Suprapubic skin (tissue), 3 donors: ENCODE measurements around the gene NR3C2.

Source experiments
- POLR2A ChIP-seq, 2 donors: fragments of 450-650 bp; IDR thresholded peaks; one replicate each; pipeline ENCODE4 v1.6.1; 2017; ENCODE audit warnings: antibody characterized with exemption in 2 of 2, mild to moderate bottlenecking in 2 of 2, moderate library complexity in 2 of 2
- TF ChIP-seq, protein P1 (sequence below), 2 donors: fragments of 200-600 bp in 1 of 2; fragments of 450-650 bp in 1 of 2; sonication (generic) in 1 of 2; IDR thresholded peaks; one replicate each; pipeline ENCODE4 v1.5.1; 2016 to 2019; ENCODE audit warnings: antibody characterized with exemption in 2 of 2, mild to moderate bottlenecking in 1 of 2, moderate library complexity in 1 of 2

DNA sequence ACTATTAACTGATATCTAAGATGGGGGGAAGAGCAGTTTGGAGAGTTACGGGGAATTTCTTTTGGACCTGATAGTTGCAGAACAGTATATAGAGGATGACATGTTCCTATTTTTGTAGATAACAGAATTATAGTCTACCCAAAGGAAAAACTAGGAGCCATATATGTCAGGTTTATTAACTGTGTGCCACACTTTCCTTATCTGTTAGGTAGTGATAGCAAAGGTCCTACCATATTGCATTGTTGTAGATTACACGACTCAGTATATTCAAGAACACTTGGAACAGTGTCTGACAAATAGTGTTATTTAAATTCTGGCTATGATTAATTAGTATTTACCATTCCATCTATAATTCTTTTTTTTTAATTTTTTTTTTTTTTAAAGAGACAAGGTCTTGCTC lies 175.3 kb downstream of the NR3C2 start:
- TF ChIP-seq, protein P1, sequence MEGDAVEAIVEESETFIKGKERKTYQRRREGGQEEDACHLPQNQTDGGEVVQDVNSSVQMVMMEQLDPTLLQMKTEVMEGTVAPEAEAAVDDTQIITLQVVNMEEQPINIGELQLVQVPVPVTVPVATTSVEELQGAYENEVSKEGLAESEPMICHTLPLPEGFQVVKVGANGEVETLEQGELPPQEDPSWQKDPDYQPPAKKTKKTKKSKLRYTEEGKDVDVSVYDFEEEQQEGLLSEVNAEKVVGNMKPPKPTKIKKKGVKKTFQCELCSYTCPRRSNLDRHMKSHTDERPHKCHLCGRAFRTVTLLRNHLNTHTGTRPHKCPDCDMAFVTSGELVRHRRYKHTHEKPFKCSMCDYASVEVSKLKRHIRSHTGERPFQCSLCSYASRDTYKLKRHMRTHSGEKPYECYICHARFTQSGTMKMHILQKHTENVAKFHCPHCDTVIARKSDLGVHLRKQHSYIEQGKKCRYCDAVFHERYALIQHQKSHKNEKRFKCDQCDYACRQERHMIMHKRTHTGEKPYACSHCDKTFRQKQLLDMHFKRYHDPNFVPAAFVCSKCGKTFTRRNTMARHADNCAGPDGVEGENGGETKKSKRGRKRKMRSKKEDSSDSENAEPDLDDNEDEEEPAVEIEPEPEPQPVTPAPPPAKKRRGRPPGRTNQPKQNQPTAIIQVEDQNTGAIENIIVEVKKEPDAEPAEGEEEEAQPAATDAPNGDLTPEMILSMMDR (IDR thresholded peaks at IDR 0.05), result no peak
- TF ChIP-seq POLR2A (IDR thresholded peaks at IDR 0.05), result no peak
